Activated CD4-positive, CD25-positive, alpha-beta regulatory T cell treated with anti-CD3 and anti-CD28 coated beads, Interleukin-2, amount 50 U/mL, for 72 hours (primary cell): ENCODE data around the gene ZBTB8OS.
"Not testable (repeated sequence)": the region's sequence is repeated elsewhere in the genome, so short reads cannot be mapped to it uniquely, and the experiment has no call there.

Source experiments
- DNase-seq: peaks from one replicate; pipeline ENCODE4 v3.0.0; 2021

The ZBTB8OS gene

GRCh38 chr1:32647308-32648134, 2.8 kb downstream of the ZBTB8OS start:
- DNase-seq = no peak

- no peak for DNase-seq
These were observed 5.9 kb downstream of the ZBTB8OS start for GRCh38 chr1:32644426-32644825.

DNA sequence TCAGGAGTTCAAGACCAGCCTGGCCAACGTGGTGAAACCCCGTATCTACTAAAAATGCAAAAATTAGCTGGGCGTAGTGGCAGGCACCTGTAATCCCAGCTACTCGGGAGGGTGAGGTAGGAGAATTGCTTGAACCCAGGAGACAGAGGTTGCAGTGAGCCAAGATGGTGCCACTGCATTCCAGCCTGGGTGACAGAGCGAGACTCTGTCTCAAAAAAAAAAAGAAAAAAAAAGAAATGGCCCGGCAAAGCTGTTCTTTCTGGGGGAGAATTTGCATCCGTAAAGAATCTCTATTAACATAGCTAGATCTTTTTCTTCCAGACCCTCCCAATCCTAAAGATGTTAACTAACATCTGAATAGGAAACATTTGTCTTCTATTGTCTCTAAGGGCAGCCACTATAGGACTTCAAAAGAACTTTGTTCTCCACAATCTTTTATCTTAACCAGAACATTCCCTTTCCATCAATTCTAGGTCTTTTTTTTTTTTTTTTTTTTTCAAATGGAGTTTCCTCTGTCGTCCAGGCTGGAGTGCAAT, 8.0 kb downstream of the ZBTB8OS start:
- not testable (repeated sequence) for DNase-seq

DNA sequence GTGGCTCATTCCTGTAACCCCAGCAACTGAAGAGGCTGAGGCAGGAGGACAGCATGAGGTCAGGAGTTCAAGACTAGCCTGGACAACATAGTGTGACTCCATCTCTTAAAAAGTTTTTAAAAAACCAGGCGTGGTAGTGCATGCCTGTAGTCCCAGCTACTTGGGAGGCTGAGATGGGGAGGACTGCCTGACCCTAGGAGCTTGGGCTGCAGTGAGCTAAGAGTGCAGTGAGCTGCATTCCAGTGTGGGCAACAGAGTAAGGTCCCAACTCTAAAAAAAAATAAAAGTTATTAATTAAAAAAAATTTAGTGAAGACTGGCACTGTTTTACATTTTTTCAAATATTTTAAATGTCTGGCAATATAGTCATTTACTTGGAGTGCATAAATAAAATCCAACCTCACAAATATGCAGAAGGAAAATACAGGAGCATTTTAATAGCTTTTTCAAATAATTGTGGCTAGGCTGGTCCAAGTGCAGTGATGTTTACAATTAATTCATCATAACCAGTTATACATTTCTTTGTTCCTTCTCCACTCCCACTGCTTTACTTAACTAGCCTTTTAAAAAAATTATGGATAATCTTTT, 10.8 kb downstream of the ZBTB8OS start:
- no peak for DNase-seq

GRCh38 chr1:32636914-32637645, 13.3 kb downstream of the ZBTB8OS start:
- no peak for DNase-seq

DNA sequence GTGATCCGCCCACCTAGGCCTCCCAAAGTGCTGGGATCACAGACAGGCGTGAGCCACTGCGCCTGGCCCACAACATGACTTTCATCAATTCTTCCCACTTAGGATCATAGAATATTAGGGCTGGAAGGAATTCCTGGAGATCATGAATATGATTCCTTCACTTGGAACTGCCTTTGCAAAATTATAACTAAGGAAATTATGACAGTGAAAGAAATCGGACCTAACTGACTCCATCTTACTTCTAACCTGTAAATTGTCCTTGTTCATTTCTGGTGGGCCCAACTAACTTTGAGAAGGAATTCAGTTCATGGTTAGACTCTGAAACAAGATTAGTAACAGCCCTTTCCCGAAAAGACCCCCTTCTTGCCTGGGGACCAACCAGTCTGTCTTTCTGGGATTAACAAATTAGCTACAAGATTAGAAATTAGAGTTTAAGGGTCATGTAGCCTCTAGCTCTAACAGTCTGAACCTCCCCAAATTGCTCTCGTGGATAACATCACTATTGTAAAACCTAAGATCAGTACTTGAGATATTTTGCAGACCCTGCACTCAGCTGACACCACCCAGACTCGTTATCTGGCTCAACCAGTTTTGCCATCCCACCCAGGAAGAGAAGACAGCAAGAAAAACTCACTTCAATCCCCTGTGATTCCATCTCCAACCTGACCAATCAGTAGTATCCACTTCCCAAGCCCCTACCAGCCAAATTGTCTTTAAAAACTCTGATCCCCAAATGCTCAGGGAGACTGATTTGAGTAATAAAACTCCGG, 14.7 kb downstream of the ZBTB8OS start:
- DNase-seq = no peak

DNA sequence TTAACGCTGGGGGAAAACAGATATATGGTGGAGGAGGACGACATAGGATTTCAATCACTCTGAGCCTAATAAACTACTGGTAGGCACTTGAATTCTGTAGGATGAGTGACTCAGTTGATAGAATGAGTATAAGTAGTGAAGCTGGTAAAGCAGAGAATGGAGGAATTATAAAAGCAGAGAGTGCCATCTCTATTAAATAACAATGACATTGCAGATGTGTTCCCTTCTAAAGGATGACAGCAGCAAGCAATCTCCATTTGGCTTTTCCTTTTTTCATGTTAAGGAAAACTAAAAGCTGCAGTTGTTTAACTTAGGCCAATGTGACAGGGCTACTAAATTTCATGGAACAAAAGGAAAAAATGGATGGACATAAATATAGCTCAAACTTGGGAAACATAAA, 17.5 kb downstream of the ZBTB8OS start:
- DNase-seq = no peak

GRCh38 chr1:32630173-32630572, 20.2 kb downstream of the ZBTB8OS start:
- not testable (repeated sequence) for DNase-seq

DNA sequence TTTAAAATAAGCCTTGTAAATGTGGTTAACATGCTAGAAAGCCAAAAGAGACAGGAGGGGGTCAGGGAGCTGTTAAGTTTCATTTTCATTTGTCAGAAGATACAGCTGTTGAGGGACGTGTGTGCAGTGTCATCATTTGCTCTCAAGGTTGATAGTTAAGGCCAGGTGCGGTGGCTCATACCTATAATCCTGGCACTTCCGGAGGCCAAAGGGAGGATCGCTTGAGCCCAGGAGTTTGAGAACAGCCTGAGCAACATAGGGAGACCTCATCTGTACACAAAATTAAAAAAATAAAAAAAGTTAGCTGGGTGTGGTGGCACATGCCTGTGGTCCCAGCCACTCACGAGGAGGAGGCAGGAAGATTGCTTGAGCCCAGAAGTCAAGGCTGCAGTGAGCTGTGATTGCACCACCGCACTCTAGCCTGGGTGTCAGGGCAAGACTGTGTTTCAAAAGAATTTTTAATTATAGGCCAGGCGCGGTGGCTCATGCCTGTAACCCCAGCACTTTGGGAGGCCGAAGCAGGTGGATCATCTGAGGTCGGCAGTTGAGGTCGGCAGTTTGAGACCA, 22.7 kb downstream of the ZBTB8OS start:
- DNase-seq = no peak

- no peak for DNase-seq
These were observed 24.2 kb downstream of the ZBTB8OS start for GRCh38 chr1:32626176-32626575.

GRCh38 chr1:32623775-32624174, 26.6 kb downstream of the ZBTB8OS start:
- DNase-seq = no peak

DNA sequence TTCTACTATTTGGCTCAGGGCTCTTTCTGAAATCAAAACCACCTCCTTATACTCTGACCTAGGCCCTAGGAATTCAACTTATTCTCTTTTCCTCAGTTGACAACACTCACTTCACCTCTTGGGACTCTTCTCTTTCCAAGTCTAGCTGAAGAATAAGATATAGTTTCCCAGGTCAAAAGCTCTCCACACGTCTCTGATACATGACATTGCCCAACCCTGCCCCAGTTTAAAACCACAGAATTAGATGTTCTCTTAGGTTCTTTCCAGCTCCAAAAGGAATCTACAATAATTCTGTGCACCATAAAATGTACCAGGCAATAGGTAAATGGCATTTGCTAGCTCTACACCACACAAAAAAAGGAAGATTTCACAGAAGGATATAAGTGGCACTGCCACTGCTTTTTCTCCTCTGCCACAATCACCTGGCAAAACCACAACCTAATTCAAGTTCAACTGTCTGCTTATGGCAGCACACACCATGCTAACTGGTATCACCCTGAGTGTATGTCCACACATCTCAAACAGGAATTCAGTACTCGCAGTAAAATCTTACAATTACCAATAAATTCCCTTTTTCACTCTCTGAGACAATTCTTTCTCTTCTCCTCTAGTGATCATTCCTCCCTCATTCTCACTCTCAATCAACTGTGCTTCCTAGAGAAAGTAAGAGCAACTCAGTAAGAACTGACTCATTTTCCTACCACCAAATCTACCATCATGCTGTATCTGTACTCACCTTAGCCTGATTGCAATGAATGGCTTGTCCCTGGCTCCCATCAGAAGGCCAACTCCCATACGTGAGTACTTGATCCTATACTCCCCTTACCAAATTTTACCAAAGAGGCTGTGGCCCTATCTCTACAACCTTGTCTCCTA, 27.3 kb downstream of the ZBTB8OS start:
- no peak for DNase-seq

GRCh38 chr1:32622205-32622604, 28.1 kb downstream of the ZBTB8OS start:
- no peak for DNase-seq

- DNase-seq = no peak
These were observed 30.5 kb downstream of the ZBTB8OS start for GRCh38 chr1:32619701-32620485.

DNA sequence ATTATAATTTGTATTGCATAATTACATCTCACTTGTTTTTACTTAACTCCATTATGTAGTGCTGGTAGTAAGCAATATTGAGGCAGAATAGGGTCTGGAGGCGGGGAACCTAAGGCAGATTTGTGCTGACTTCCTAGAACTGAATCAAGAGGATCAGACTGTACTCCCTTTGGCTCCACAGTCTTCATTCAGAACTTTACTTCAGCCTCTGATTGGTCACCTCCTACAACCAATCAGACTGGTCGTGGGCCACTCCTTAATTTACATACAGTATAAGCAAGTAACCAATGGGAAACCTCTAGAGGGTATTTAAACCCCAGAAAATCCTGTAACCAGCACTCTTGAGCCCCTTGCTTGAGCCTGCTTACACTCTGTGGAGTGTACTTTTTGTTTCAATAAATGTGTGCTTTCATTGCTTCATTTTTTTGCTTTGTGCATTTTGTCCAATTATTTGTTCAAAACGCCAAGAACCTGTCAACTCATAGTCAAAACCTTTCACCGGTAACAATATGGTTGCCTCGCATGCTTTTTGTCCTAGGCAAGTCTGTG, 31.6 kb downstream of the ZBTB8OS start:
- no peak for DNase-seq

DNA sequence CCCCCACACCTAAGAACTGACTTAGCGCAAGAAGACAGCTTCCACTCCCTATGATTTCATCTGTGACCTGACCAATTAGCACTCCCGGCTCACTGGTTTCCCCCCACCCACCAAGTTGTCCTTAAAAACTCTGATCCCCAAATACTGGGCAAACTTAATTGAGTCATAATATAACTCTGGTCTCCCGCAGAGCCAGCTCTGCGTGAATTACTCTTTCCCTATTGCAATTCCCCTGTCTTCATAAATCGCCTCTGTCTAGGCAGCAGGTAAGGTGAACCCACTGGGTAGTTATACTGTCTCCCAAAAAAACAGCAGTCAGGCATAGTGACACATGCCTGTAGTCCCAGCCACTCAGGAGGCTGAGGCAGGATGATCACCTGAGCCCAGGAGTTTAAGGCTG, 36.9 kb downstream of the ZBTB8OS start:
- no peak for DNase-seq

GRCh38 chr1:32612189-32612881, 38.0 kb downstream of the ZBTB8OS start:
- DNase-seq = peak; percentile 75

- DNase-seq = no peak
These were observed 38.5 kb downstream of the ZBTB8OS start for GRCh38 chr1:32611859-32612188.

- no peak for DNase-seq
These were observed 41.2 kb downstream of the ZBTB8OS start for GRCh38 chr1:32609180-32609579.
